ENCODE data around the gene ANKS3. TPM values are rescaled to one million over a fixed set of nuclear protein-coding genes. Genes with fewer than 3 reads are reported as not detected.

The ANKS3 gene
- total and polyA plus RNA-seq, 4 donors: 6.3 to 79.5 (median 29.2) TPM

GRCh38 chr16:4704491-4704890, 29.6 kb downstream of the ANKS3 start:
- H3K4me3 ChIP-seq (ENCODE audit: low read length in 2 of 2): no peak overlapping the region
- H3K36me3 ChIP-seq (ENCODE audit: control insufficient read depth in 1 of 2, insufficient read depth in 2 of 2, low read length in 1 of 2): peaks cover 0 to 13% of the 10 kb centered on the region in 2 donors
- no peak for DNase-seq
- ATAC-seq (ENCODE audit: low FRiP score): no peak
- intact Hi-C loops (cut with DNase I): no loop called here
- no peaks in the 10 kb centered on the region for H3K4me1 ChIP-seq (ENCODE audit: control insufficient read depth in 1 of 2, insufficient read depth in 2 of 2, low read length in 2 of 2)
- 76% methylated on average over 8 of the region's 8 CpGs for WGBS, 2 donors
- H3K27me3 ChIP-seq (ENCODE audit: control insufficient read depth in 1 of 2, insufficient read depth in 2 of 2, low read length in 1 of 2): no peaks in the 10 kb centered on the region
- H3K9me3 ChIP-seq (ENCODE audit: control insufficient read depth, low read length): no peaks in the 10 kb centered on the region
- no peak overlapping the region for H3K27ac ChIP-seq (ENCODE audit: low read depth in 1 of 2, low read length in 2 of 2)

GRCh38 chr16:4703906-4704305, 30.2 kb downstream of the ANKS3 start:
- Histone ChIP-seq H3K36me3 (ENCODE audit: control insufficient read depth in 1 of 2, insufficient read depth in 2 of 2, low read length in 1 of 2) (peaks cover 0 to 15% of the 10 kb centered on the region in 2 donors), H3K9me3 (ENCODE audit: control insufficient read depth, low read length) (no peaks in the 10 kb centered on the region), H3K4me3 (ENCODE audit: low read length in 2 of 2) (no peak overlapping the region), H3K27me3 (ENCODE audit: control insufficient read depth in 1 of 2, insufficient read depth in 2 of 2, low read length in 1 of 2) (no peaks in the 10 kb centered on the region), H3K27ac (ENCODE audit: low read depth in 1 of 2, low read length in 2 of 2) (no peak overlapping the region), H3K4me1 (ENCODE audit: control insufficient read depth in 1 of 2, insufficient read depth in 2 of 2, low read length in 2 of 2) (no peaks in the 10 kb centered on the region)
- WGBS, 2 donors: 88% methylated on average over 7 of the region's 7 CpGs
- no peak for ATAC-seq (ENCODE audit: low FRiP score)
- intact Hi-C loops (cut with DNase I): no loop called here
- no peak for DNase-seq

GRCh38 chr16:4702466-4702808, 31.6 kb downstream of the ANKS3 start:
- no peak overlapping the region for H3K4me3 ChIP-seq (ENCODE audit: low read length in 2 of 2)
- H3K27ac ChIP-seq (ENCODE audit: low read depth in 1 of 2, low read length in 2 of 2): no peak overlapping the region
- no peaks in the 10 kb centered on the region for H3K4me1 ChIP-seq (ENCODE audit: control insufficient read depth in 1 of 2, insufficient read depth in 2 of 2, low read length in 2 of 2)
- H3K27me3 ChIP-seq (ENCODE audit: control insufficient read depth in 1 of 2, insufficient read depth in 2 of 2, low read length in 1 of 2): no peaks in the 10 kb centered on the region
- WGBS, 2 donors: 65 to 71% methylated on average over 7 of the region's 7 CpGs
- H3K36me3 ChIP-seq (ENCODE audit: control insufficient read depth in 1 of 2, insufficient read depth in 2 of 2, low read length in 1 of 2): peaks cover 0 to 18% of the 10 kb centered on the region in 2 donors
- DNase-seq (no peak), ATAC-seq (ENCODE audit: low FRiP score) (no peak)
- H3K9me3 ChIP-seq (ENCODE audit: control insufficient read depth, low read length): no peaks in the 10 kb centered on the region
- intact Hi-C loops (cut with DNase I): no loop called here

GRCh38 chr16:4701791-4702465, 32.1 kb downstream of the ANKS3 start:
- H3K4me1 ChIP-seq (ENCODE audit: control insufficient read depth in 1 of 2, insufficient read depth in 2 of 2, low read length in 2 of 2): no peaks in the 10 kb centered on the region
- intact Hi-C loops (cut with DNase I): no loop called here
- H3K27ac ChIP-seq (ENCODE audit: low read depth in 1 of 2, low read length in 2 of 2): no peak overlapping the region
- H3K36me3 ChIP-seq (ENCODE audit: control insufficient read depth in 1 of 2, insufficient read depth in 2 of 2, low read length in 1 of 2): peaks cover 0 to 18% of the 10 kb centered on the region in 2 donors
- no peaks in the 10 kb centered on the region for H3K27me3 ChIP-seq (ENCODE audit: control insufficient read depth in 1 of 2, insufficient read depth in 2 of 2, low read length in 1 of 2)
- ATAC-seq (ENCODE audit: low FRiP score) (no peak), DNase-seq (no peak)
- no peaks in the 10 kb centered on the region for H3K9me3 ChIP-seq (ENCODE audit: control insufficient read depth, low read length)
- H3K4me3 ChIP-seq (ENCODE audit: low read length in 2 of 2): no peak overlapping the region
- 85% methylated on average over 17 of the region's 17 CpGs for WGBS, 2 donors

GRCh38 chr16:4700997-4701743, 32.9 kb downstream of the ANKS3 start:
- WGBS, 2 donors: 83 to 85% methylated on average over 33 of the region's 33 CpGs
- Histone ChIP-seq H3K4me1 (ENCODE audit: control insufficient read depth in 1 of 2, insufficient read depth in 2 of 2, low read length in 2 of 2) (no peaks in the 10 kb centered on the region), H3K4me3 (ENCODE audit: low read length in 2 of 2) (no peak overlapping the region), H3K9me3 (ENCODE audit: control insufficient read depth, low read length) (no peaks in the 10 kb centered on the region), H3K36me3 (ENCODE audit: control insufficient read depth in 1 of 2, insufficient read depth in 2 of 2, low read length in 1 of 2) (peaks cover 0 to 15% of the 10 kb centered on the region in 2 donors), H3K27me3 (ENCODE audit: control insufficient read depth in 1 of 2, insufficient read depth in 2 of 2, low read length in 1 of 2) (no peaks in the 10 kb centered on the region), H3K27ac (ENCODE audit: low read depth in 1 of 2, low read length in 2 of 2) (no peak overlapping the region)
- ATAC-seq (ENCODE audit: low FRiP score) (no peak), DNase-seq (no peak)
- intact Hi-C loops (cut with DNase I): no loop called here

GRCh38 chr16:4700380-4700996, 33.6 kb downstream of the ANKS3 start:
- ATAC-seq (ENCODE audit: low FRiP score) (no peak), DNase-seq (no peak)
- Histone ChIP-seq H3K9me3 (ENCODE audit: control insufficient read depth, low read length) (no peaks in the 10 kb centered on the region), H3K4me3 (ENCODE audit: low read length in 2 of 2) (no peak overlapping the region), H3K27me3 (ENCODE audit: control insufficient read depth in 1 of 2, insufficient read depth in 2 of 2, low read length in 1 of 2) (no peaks in the 10 kb centered on the region), H3K4me1 (ENCODE audit: control insufficient read depth in 1 of 2, insufficient read depth in 2 of 2, low read length in 2 of 2) (no peaks in the 10 kb centered on the region), H3K36me3 (ENCODE audit: control insufficient read depth in 1 of 2, insufficient read depth in 2 of 2, low read length in 1 of 2) (peaks cover 0 to 15% of the 10 kb centered on the region in 2 donors), H3K27ac (ENCODE audit: low read depth in 1 of 2, low read length in 2 of 2) (no peak overlapping the region)
- 95% methylated on average over 13 of the region's 13 CpGs for WGBS, 2 donors
- intact Hi-C loops (cut with DNase I): no loop called here

- Histone ChIP-seq H3K36me3 (ENCODE audit: control insufficient read depth in 1 of 2, insufficient read depth in 2 of 2, low read length in 1 of 2) (peaks cover 0 to 15% of the 10 kb centered on the region in 2 donors), H3K27ac (ENCODE audit: low read depth in 1 of 2, low read length in 2 of 2) (no peak overlapping the region), H3K4me1 (ENCODE audit: control insufficient read depth in 1 of 2, insufficient read depth in 2 of 2, low read length in 2 of 2) (no peaks in the 10 kb centered on the region), H3K4me3 (ENCODE audit: low read length in 2 of 2) (no peak overlapping the region), H3K27me3 (ENCODE audit: control insufficient read depth in 1 of 2, insufficient read depth in 2 of 2, low read length in 1 of 2) (no peaks in the 10 kb centered on the region), H3K9me3 (ENCODE audit: control insufficient read depth, low read length) (no peaks in the 10 kb centered on the region)
- ATAC-seq (ENCODE audit: low FRiP score) (no peak), DNase-seq (peak in 1 of 2 donors; percentile 62)
- intact Hi-C loops (cut with DNase I): no loop called here
- WGBS, 2 donors: 87 to 89% methylated on average over 19 of the region's 19 CpGs
Observed at GRCh38 chr16:4699046-4699556, 35.0 kb downstream of the ANKS3 start.

GRCh38 chr16:4698321-4699045, 35.6 kb downstream of the ANKS3 start:
- no peak for DNase-seq
- Histone ChIP-seq H3K4me1 (ENCODE audit: control insufficient read depth in 1 of 2, insufficient read depth in 2 of 2, low read length in 2 of 2) (no peaks in the 10 kb centered on the region), H3K9me3 (ENCODE audit: control insufficient read depth, low read length) (no peaks in the 10 kb centered on the region), H3K27ac (ENCODE audit: low read depth in 1 of 2, low read length in 2 of 2) (no peak overlapping the region), H3K27me3 (ENCODE audit: control insufficient read depth in 1 of 2, insufficient read depth in 2 of 2, low read length in 1 of 2) (no peaks in the 10 kb centered on the region), H3K36me3 (ENCODE audit: control insufficient read depth in 1 of 2, insufficient read depth in 2 of 2, low read length in 1 of 2) (peaks cover 0 to 13% of the 10 kb centered on the region in 2 donors), H3K4me3 (ENCODE audit: low read length in 2 of 2) (no peak overlapping the region)
- ATAC-seq (ENCODE audit: low FRiP score): no peak
- WGBS, 2 donors: 90 to 91% methylated on average over 22 to 36 of the region's 36 CpGs
- intact Hi-C loops (cut with DNase I): no loop called here
